ENCODE data around the gene MLH1.

Gene MLH1

GRCh38 chr3:36991923-36992805 lies 1.2 kb upstream of the MLH1 start:
- H3K4me1 ChIP-seq (ENCODE audit: low read length), result peaks cover 6% of the 10 kb centered on the region; the same call in 1 of the 2 replicates
- H3K9me3 ChIP-seq (replicated peaks; ENCODE audit: insufficient read depth, low read length), result no peaks in the 10 kb centered on the region
- peaks cover 20% of the 10 kb centered on the region for H3K79me2 ChIP-seq (ENCODE audit: low read length)
- peak overlapping the region; percentile 76 for H2AFZ ChIP-seq (ENCODE audit: low read length)
- H3K4me3 ChIP-seq (ENCODE audit: low read length), result peak overlapping the region; percentile 69
- H4K20me1 ChIP-seq (ENCODE audit: insufficient read depth, low read length), result no peaks in the 10 kb centered on the region
- H3K27ac ChIP-seq (ENCODE audit: low read length), result peak overlapping the region; percentile 88
- no peaks in the 10 kb centered on the region for H3K9me2 ChIP-seq (replicated peaks; ENCODE audit: insufficient read depth, low read length)
- peaks cover 7% of the 10 kb centered on the region; the same call in 1 of the 2 replicates for H3K36me3 ChIP-seq (replicated peaks; ENCODE audit: insufficient read depth, low read length)
- peak overlapping the region; percentile 64 for H3K9ac ChIP-seq (ENCODE audit: low read length)
- TF ChIP-seq EZH2phosphoT487 (IDR thresholded peaks at IDR 0.05; ENCODE audit: low read length) (no peak), CTCF (IDR thresholded peaks at IDR 0.05; ENCODE audit: low read length) (no peak), EZH2 (optimal IDR thresholded peaks at IDR 0.05; ENCODE audit: low read depth, low read length) (no peak)
- no peaks in the 10 kb centered on the region for H3K27me3 ChIP-seq (replicated peaks; ENCODE audit: insufficient read depth, low read length)
- H3K4me2 ChIP-seq (ENCODE audit: low read depth, low read length), result peak overlapping the region; percentile 75
- H3F3A ChIP-seq (ENCODE audit: insufficient read depth, low read length), result no peaks in the 10 kb centered on the region
- DNase-seq, result peak; percentile 8

GRCh38 chr3:36992806-36993325 lies 452 bp upstream of the MLH1 start, which contains the start of gene EPM2AIP1:
Gene EPM2AIP1 (minus strand): TSS chr3:36993131. CDS start chr3:36993077, 54 bp downstream.
- peaks cover 6% of the 10 kb centered on the region; the same call in 1 of the 2 replicates for H3K4me1 ChIP-seq (ENCODE audit: low read length)
- peak within 1 kb of the TSS; percentile 79 for H3K4me2 ChIP-seq (ENCODE audit: low read depth, low read length)
- no peaks in the 10 kb centered on the region for H3K9me2 ChIP-seq (replicated peaks; ENCODE audit: insufficient read depth, low read length)
- H3K79me2 ChIP-seq (ENCODE audit: low read length), result peaks cover 24% of the 10 kb centered on the region
- H3F3A ChIP-seq (ENCODE audit: insufficient read depth, low read length), result no peaks in the 10 kb centered on the region
- no peaks in the 10 kb centered on the region for H4K20me1 ChIP-seq (ENCODE audit: insufficient read depth, low read length)
- H3K4me3 ChIP-seq (ENCODE audit: low read length), result peak within 1 kb of the TSS; percentile 75
- TF ChIP-seq EZH2 (optimal IDR thresholded peaks at IDR 0.05; ENCODE audit: low read depth, low read length) (no peak), CTCF (IDR thresholded peaks at IDR 0.05; ENCODE audit: low read length) (peak; percentile 19; the same call in 1 of the 2 replicates), EZH2phosphoT487 (IDR thresholded peaks at IDR 0.05; ENCODE audit: low read length) (no peak)
- H3K9me3 ChIP-seq (replicated peaks; ENCODE audit: insufficient read depth, low read length), result no peaks in the 10 kb centered on the region
- peak within 1 kb of the TSS; percentile 76 for H2AFZ ChIP-seq (ENCODE audit: low read length)
- peak within 1 kb of the TSS; percentile 88 for H3K27ac ChIP-seq (ENCODE audit: low read length)
- peaks cover 11% of the 10 kb centered on the region; the same call in 1 of the 2 replicates for H3K36me3 ChIP-seq (replicated peaks; ENCODE audit: insufficient read depth, low read length)
- H3K27me3 ChIP-seq (replicated peaks; ENCODE audit: insufficient read depth, low read length), result no peaks in the 10 kb centered on the region
- no peak for DNase-seq
- peak within 1 kb of the TSS; percentile 78 for H3K9ac ChIP-seq (ENCODE audit: low read length)

GRCh38 chr3:37014620-37015019 lies 21.3 kb downstream of the MLH1 start:
- no peaks in the 10 kb centered on the region for H3K9me2 ChIP-seq (replicated peaks; ENCODE audit: insufficient read depth, low read length)
- no peaks in the 10 kb centered on the region for H4K20me1 ChIP-seq (ENCODE audit: insufficient read depth, low read length)
- H3K9ac ChIP-seq (ENCODE audit: low read length), result no peak overlapping the region
- DNase-seq, result no peak
- no peak overlapping the region for H3K27ac ChIP-seq (ENCODE audit: low read length)
- H3K27me3 ChIP-seq (replicated peaks; ENCODE audit: insufficient read depth, low read length), result no peaks in the 10 kb centered on the region
- no peak overlapping the region for H3K4me2 ChIP-seq (ENCODE audit: low read depth, low read length)
- no peaks in the 10 kb centered on the region for H3K79me2 ChIP-seq (ENCODE audit: low read length)
- no peak overlapping the region for H2AFZ ChIP-seq (ENCODE audit: low read length)
- H3K9me3 ChIP-seq (replicated peaks; ENCODE audit: insufficient read depth, low read length), result no peaks in the 10 kb centered on the region
- no peak for TF ChIP-seq EZH2 (optimal IDR thresholded peaks at IDR 0.05; ENCODE audit: low read depth, low read length)
- TF ChIP-seq EZH2phosphoT487 (IDR thresholded peaks at IDR 0.05; ENCODE audit: low read length), result no peak
- TF ChIP-seq CTCF (IDR thresholded peaks at IDR 0.05; ENCODE audit: low read length), result no peak
- H3K4me3 ChIP-seq (ENCODE audit: low read length), result no peak overlapping the region
- H3K4me1 ChIP-seq (ENCODE audit: low read length), result no peaks in the 10 kb centered on the region
- no peaks in the 10 kb centered on the region for H3F3A ChIP-seq (ENCODE audit: insufficient read depth, low read length)
- H3K36me3 ChIP-seq (replicated peaks; ENCODE audit: insufficient read depth, low read length), result peaks cover 3% of the 10 kb centered on the region; the same call in 1 of the 2 replicates
